HG03521 (cell line): ENCODE results near the gene NDOR1.

Source experiments
- ATAC-seq: cut with Tn5 transposase; IDR thresholded peaks from one replicate; pipeline ENCODE4 v1.9.1; 2021; ENCODE audit warnings: mild to moderate bottlenecking, moderate library complexity; ENCODE audit not compliant: unreplicated experiment

NDOR1 gene

GRCh38 chr9:137205126-137206069 is at the start of gene NDOR1, which contains the start of gene TMEM203:
NDOR1 (plus strand) TSS chr9:137205700; CDS start chr9:137205778, 78 bp downstream.
TMEM203 (minus strand) TSS chr9:137205648; CDS start chr9:137205414, 234 bp downstream.
- peak; percentile 34 for ATAC-seq

GRCh38 chr9:137156567-137157375 is 48.7 kb upstream of the NDOR1 start:
- ATAC-seq, result no peak

GRCh38 chr9:137157618-137158415 is 47.7 kb upstream of the NDOR1 start:
- no peak for ATAC-seq

- no peak for ATAC-seq
Observed at GRCh38 chr9:137158625-137159024, 46.9 kb upstream of the NDOR1 start.

GRCh38 chr9:137159105-137160053 is 46.1 kb upstream of the NDOR1 start:
- no peak for ATAC-seq

DNA sequence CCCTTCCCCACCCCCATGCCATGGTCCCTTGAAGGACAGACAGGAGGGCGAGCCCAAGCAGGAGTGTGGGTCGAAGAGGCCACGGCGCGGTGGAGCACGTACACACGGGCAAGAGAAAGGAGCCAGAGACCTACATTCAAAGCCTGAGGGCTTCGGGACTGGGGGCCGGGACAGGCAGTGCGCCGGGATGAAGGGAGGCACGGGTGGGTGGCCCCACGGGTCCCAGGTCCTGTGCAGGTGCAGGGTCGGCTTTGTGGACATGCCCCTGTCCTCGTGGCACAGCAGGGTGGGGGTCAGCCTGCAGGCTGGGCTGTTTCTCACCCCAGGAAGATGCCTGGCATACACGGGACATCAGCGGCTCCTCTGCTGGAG is 45.5 kb upstream of the NDOR1 start:
- ATAC-seq, result no peak

DNA sequence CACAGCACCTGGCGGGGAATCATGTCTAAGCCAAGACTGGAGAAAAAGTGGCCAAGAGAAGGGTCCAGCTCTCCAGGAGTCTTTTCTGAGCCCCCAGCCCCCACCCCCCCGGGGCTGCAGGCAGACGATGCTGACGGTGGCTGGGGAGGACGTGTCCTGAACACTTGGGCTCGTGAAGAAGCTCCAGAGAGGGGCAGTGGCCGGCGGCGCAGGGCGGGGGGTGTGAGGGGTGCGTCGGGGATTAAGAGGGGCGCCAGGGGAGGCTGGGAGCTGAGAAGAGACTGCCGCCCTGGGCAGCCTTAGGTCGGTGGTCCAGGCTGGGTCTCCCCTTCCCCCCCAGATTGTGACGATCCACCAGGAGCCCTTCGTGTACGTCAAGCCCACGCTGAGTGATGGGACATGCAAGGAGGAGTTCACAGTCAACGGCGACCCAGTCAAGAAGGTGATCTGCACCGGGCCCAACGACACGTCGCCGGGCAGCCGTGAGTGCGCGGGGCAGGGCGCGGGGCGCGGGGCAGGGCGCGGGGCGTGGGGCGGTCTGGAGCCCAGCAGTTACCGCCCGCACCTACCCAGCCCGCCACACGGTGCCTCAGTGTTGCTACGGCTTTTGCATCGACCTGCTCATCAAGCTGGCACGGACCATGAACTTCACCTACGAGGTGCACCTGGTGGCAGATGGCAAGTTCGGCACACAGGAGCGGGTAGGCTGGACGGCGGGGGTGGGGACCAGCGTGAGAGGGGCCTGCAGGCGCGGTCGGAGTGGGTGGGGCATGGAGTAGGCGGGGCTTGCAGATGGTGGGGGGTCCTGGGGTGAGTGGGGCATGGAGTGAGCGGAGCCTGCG is 44.6 kb upstream of the NDOR1 start:
- no peak for ATAC-seq

- no peak for ATAC-seq
Observed at GRCh38 chr9:137161558-137162486, 43.7 kb upstream of the NDOR1 start.

GRCh38 chr9:137162505-137163364 is 42.8 kb upstream of the NDOR1 start:
- no peak for ATAC-seq

GRCh38 chr9:137163365-137163715 is 42.2 kb upstream of the NDOR1 start:
- ATAC-seq, result no peak

DNA sequence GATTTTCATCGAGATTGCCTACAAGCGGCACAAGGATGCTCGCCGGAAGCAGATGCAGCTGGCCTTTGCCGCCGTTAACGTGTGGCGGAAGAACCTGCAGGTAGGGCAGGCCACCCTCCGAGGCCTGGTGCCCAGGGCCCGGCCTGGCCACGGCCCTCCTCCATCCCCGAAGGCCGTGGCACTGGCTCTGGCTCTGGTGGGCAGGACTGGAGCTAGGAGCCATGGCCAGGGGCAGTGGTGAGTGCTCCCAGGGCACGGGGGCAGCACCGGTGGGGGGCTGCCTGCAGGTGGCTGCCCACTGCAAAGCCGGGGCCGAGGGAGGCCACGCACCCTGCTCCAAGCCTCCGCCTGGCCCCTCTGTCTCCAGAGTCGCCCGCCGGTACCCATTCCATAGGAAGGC is 41.7 kb upstream of the NDOR1 start:
- no peak for ATAC-seq

DNA sequence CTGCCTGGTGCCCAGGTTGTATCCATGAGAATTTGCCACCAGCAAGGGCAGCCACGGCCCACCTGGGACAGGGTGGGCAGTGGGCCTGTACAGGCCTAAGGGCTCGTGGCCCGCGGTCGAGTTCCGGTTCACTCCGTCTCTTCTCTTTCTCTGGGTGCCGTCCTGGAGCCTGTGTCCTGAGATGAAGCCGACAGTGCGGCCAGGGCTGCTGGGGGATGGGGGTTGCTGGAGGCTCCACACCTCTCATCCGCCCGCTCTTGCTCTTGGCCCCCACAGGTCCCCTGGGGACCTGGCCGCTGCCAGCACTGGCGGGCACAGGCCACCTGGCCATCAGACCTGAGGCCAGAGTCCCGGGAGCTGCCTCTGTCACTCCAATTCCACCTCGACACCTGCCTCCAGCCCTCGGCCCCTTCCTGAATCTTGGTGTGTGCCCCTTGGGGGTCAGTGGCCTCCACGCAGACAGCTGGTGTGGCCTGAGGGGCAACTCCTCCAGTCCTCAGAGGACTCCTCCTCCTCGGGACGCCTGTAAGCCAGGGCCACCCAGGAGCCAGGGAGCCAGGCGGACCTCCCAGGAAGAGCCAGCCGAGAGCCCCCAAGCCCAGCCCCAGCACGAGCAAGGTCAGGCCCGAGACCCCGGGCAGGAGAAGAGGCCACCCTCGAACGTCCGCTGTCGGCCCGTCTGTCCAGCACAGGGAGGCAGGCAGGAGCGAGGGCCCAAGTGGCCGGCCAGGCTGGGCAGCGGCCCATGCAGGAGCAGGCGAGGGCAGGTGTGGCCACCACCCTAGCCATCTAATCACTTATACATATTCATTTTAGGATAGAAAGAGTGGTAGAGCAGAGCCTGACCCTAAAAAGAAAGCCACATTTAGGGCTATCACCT is 40.9 kb upstream of the NDOR1 start:
- no peak for ATAC-seq

- ATAC-seq, result no peak
Observed at GRCh38 chr9:137165250-137165836, 40.2 kb upstream of the NDOR1 start.

DNA sequence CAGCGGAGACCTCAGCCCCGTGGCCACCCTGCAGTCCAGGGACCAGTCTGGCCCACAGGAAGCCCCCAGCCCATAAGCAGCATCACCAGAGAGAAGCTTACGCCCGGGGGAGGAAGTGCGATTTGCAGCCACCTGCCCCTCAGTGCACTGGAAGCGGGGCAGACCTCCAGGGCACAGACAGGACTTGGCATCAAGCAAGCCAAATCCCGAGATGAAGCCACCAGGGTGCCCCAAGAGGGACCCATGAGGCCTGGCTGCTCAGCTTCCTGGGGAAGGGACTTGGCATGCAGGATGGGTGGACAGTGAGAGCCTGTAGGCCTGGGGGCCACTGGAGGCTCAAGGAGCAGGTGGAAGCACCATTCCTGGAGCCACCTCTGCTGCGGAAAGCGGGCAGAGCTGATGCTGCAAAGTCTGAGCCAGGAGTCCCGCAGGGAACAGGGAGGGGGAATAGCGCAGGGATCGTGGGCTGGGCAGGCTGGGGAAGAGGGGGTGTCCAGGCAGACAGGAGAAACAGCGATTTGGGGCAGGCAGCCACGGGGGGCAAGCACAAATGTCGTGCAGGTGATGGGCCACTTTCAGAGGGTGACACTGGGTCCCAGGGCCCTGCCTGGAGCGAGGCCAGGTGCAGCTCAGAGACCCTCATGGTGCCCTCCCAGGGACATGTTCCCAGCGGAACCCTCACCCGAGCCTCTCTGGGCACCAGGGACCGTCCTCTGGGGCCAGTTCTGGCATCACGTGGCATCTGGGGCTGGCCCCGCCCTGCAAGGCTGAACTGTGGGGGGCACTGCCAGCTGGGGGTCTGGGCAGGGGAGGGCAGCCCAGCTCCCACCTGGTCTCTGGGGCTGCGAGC is 38.9 kb upstream of the NDOR1 start:
- ATAC-seq, result no peak

DNA sequence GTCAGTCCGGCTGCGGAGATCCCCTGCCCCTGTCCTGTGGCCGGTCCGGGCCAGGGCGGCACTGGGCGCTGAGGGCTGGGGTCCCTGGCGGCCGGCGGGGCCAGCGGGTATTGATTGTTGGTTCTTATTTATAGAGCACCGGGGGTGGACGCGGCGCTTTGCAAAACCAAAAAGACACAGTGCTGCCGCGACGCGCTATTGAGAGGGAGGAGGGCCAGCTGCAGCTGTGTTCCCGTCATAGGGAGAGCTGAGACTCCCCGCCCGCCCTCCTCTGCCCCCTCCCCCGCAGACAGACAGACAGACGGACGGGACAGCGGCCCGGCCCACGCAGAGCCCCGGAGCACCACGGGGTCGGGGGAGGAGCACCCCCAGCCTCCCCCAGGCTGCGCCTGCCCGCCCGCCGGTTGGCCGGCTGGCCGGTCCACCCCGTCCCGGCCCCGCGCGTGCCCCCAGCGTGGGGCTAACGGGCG is 38.2 kb upstream of the NDOR1 start:
- no peak for ATAC-seq
